Spinal cord (tissue), 10 donors: ENCODE results near the gene NANOS1. TPM values are rescaled to one million over a fixed set of nuclear protein-coding genes. Genes with fewer than 3 reads are reported as not detected.

Source experiments
- DNase-seq, 6 donors: peaks; one replicate each; pipeline versions ENCODE4 v3.0.0 to v3.0.0-alpha.2; 2013 to 2015; ENCODE audit warnings: low spot score in 6 of 6, low read depth in 4 of 6
- H3K27ac ChIP-seq: one replicate; pipeline ENCODE4 v1.5.1; 2013; ENCODE audit warnings: low read depth, low read length, control low read depth
- H3K27me3 ChIP-seq: one replicate; pipeline ENCODE4 v1.6.1; 2013; ENCODE audit warnings: low read length; ENCODE audit not compliant: control insufficient read depth, insufficient read depth
- H3K36me3 ChIP-seq: one replicate; pipeline ENCODE4 v1.6.1; 2013; ENCODE audit warnings: low read length; ENCODE audit not compliant: control insufficient read depth, insufficient read depth
- H3K4me1 ChIP-seq: one replicate; pipeline ENCODE4 v1.6.1; 2013; ENCODE audit warnings: low read length; ENCODE audit not compliant: control insufficient read depth, insufficient read depth
- H3K4me3 ChIP-seq: one replicate; pipeline ENCODE4 v1.5.1; 2013; ENCODE audit warnings: low read depth, low read length, control low read depth
- H3K9me3 ChIP-seq: one replicate; pipeline ENCODE4 v1.6.1; 2013; ENCODE audit warnings: low read length; ENCODE audit not compliant: control insufficient read depth, insufficient read depth
- WGBS: methylation state at CpG from one replicate; pipeline ENCODE4 v1.1.5; 2013; ENCODE audit warnings: missing lambda C conversion rate; ENCODE audit not compliant: insufficient coverage; 5-methylcytosine and 5-hydroxymethylcytosine counted together
- long read RNA-seq, 4 donors: transcript quantifications; one replicate each; lab custom pipeline, GENCODE V29; 2026
- polyA plus RNA-seq, 2 donors: library from polyadenylated mRNA; unstranded; fragments of 120-200 nt; gene quantifications; one replicate each; pipeline ENCODE4 v1.2.1, GENCODE V29; 2013; ENCODE audit not compliant: insufficient read length in 2 of 2
- total RNA-seq, 2 donors: library from RNA; depleted of rRNA in 1 of 2; stranded (reverse); fragments of 120-200 nt in 1 of 2; fragments of >200 nt in 1 of 2; gene quantifications; one replicate each; pipeline versions ENCODE4 v1.2.3 to v1.2.4, GENCODE V29; 2013 to 2014
- donor health status: healthy.

NANOS1 gene, protein sequence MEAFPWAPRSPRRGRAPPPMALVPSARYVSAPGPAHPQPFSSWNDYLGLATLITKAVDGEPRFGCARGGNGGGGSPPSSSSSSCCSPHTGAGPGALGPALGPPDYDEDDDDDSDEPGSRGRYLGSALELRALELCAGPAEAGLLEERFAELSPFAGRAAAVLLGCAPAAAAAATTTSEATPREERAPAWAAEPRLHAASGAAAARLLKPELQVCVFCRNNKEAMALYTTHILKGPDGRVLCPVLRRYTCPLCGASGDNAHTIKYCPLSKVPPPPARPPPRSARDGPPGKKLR
- total RNA-seq (1 to 10 TPM; 6.3 to 9.3 TPM), polyA plus RNA-seq (10 to 100 TPM; 20.5 to 24.3 TPM)
- long read RNA-seq, donor 1, full-length matches to known transcripts, result 58 of 220 reads
- long read RNA-seq, donor 1, partial matches to known transcripts, result 74 of 220 reads
- long read RNA-seq, donor 1, other reads (novel, unspliced or antisense), result 88 of 220 reads
- long read RNA-seq, donor 2, full-length matches to known transcripts, result 18 of 18 reads
- long read RNA-seq, donor 2, partial matches to known transcripts, result 0 of 18 reads
- long read RNA-seq, donor 2, other reads (novel, unspliced or antisense), result 0 of 18 reads
- long read RNA-seq, donor 3, full-length matches to known transcripts, result 21 of 21 reads
- long read RNA-seq, donor 3, partial matches to known transcripts, result 0 of 21 reads
- long read RNA-seq, donor 3, other reads (novel, unspliced or antisense), result 0 of 21 reads
- long read RNA-seq, donor 4, full-length matches to known transcripts, result 51 of 434 reads
- long read RNA-seq, donor 4, partial matches to known transcripts, result 270 of 434 reads
- long read RNA-seq, donor 4, other reads (novel, unspliced or antisense), result 113 of 434 reads

DNA sequence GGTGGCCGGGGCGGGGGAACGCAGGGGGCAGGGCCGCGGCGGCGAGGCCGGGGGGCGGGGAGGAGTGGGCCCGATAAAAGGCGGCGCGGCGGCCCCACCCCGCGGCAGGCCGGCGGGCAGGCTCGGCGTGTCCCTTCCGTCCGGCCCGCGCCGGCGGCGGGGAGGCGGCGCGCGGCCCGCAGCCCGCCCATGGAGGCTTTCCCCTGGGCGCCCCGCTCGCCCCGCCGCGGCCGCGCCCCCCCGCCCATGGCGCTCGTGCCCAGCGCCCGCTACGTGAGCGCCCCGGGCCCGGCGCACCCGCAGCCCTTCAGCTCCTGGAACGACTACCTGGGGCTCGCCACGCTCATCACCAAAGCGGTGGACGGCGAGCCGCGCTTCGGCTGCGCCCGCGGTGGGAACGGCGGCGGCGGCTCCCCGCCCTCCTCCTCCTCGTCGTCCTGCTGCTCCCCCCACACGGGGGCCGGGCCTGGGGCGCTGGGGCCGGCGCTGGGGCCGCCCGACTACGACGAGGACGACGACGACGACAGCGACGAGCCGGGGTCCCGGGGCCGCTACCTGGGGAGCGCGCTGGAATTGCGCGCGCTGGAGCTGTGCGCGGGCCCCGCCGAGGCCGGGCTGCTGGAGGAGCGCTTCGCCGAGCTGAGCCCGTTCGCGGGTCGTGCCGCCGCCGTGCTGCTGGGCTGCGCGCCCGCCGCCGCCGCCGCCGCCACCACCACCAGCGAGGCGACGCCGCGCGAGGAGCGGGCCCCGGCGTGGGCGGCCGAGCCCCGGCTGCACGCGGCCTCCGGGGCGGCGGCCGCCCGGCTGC is at the start of gene NANOS1:
TSS of gene NANOS1 (plus strand) at position 102 of the 808 bp plus-strand sequence. CDS start at position 190, 88 bp downstream.
- peak within 1 kb of the TSS; percentile 41 for H3K4me3 ChIP-seq
- DNase-seq, result peak in 2 of 6 donors; percentile 67 to 72
- no peaks in the 10 kb centered on the region for H3K9me3 ChIP-seq
- peak within 1 kb of the TSS; percentile 71 for H3K27ac ChIP-seq
- H3K4me1 ChIP-seq, result peaks cover 31% of the 10 kb centered on the region
- no peaks in the 10 kb centered on the region for H3K27me3 ChIP-seq
- under 1% methylated on average over 136 of the region's 136 CpGs for WGBS
- peaks cover 3% of the 10 kb centered on the region for H3K36me3 ChIP-seq

DNA sequence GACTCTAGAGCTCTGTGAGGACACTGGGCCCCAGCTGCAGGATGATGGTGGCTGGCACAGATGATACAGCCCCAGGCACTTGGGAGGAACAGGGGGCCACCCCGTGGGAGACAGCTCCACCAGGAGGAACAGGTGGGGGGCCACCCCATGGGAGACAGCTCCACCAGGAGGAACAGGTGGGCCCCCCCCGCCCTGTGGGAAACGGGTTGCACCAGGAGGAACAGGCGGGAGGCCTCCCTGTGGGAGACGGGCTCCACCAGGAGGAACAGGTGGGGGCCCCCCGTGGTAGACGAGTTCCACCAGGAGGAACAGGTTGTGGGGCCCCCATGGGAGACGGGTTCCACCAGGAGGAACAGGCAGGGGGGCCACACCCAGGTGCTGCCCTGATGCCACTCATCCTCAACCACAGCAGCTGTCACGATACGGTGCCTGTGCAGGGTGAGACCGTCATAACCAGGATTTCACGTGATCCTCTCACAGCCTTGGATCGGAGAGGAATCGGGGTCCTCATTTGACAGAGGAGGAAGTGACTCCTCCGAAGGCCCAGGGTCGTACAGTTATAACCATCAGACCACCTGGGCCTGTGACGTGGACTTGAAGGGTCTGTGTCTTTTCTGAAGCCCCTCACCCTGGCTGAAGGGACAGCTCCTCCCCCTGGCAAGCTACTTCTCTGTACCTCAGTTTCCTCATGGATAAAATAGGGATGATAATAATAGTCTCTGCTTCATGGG is 49.2 kb upstream of the NANOS1 start:
- Histone ChIP-seq H3K4me3 (no peak overlapping the region), H3K36me3 (peaks cover 3% of the 10 kb centered on the region), H3K4me1 (peaks cover 5% of the 10 kb centered on the region), H3K9me3 (no peaks in the 10 kb centered on the region), H3K27ac (no peak overlapping the region), H3K27me3 (no peaks in the 10 kb centered on the region)
- DNase-seq, result no peak
- WGBS, result 82% methylated on average over 17 of the region's 17 CpGs

DNA sequence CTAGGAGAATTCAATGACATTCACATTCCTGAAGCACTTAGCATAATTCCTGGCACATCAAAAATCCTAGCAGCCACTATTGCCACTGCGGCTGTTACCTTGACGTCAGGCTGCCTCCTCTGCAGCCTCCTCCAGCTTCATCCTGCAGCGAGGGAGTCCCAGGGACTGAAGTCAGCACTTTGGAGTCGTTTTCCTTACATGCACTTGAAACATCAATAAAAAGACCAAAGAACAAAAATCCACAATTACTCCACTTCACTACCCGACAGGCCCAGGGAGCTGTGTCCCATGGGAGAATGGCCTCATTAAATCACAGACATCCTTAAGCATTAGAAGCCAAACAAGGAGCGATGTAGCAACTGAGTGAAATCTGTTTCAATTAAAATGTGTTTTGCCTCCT is 48.6 kb upstream of the NANOS1 start:
- H3K36me3 ChIP-seq, result peaks cover 3% of the 10 kb centered on the region
- H3K27me3 ChIP-seq, result no peaks in the 10 kb centered on the region
- peak in 2 of 6 donors; percentile 19 to 85 for DNase-seq
- no peak overlapping the region for H3K27ac ChIP-seq
- H3K4me1 ChIP-seq, result peaks cover 5% of the 10 kb centered on the region
- no peaks in the 10 kb centered on the region for H3K9me3 ChIP-seq
- no peak overlapping the region for H3K4me3 ChIP-seq
- WGBS, result 53% methylated on average over 4 of the region's 6 CpGs

DNA sequence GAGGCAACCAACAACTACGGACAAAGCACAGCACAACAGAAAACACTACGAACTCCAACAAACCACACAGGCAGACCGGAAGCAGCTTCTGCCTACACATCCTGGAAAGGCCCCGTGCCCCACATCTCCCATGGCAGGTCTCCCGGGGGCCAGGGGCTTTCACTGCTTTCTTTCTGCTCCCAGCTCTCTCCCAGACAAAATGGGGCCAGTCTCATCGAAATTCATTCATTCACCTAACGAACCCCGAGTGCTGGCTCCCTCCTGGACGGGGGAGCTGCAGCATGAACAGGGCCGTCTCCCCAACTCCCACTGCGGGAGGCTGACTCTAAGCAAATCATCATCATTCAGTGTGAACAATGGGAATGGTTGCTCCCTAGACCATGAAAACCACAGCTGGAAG is 47.6 kb upstream of the NANOS1 start:
- no peak for DNase-seq
- Histone ChIP-seq H3K4me3 (no peak overlapping the region), H3K36me3 (peaks cover 3% of the 10 kb centered on the region), H3K27me3 (no peaks in the 10 kb centered on the region), H3K9me3 (no peaks in the 10 kb centered on the region), H3K4me1 (peaks cover 5% of the 10 kb centered on the region), H3K27ac (no peak overlapping the region)
- WGBS, result 82% methylated on average over 11 of the region's 11 CpGs

DNA sequence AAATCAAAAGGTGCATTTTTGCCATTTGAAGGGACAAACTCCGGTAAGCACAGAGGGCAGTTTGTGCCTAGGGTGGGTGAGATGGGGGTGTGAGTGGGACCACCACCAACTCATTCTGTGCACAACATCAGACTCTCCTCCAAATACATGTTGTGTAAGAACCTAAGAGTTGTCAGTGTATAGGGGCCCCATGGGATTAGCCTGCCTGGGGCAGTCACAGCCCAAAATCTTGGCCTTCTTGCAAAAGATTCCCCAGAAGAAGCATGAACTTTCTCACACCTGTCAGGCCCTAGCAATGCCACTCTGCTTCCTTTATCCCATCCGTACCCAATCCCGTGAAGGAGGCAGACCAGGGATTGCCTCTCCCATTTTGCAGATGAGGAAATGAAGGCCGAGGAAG is 47.1 kb upstream of the NANOS1 start:
- H3K36me3 ChIP-seq, result peaks cover 3% of the 10 kb centered on the region
- no peak overlapping the region for H3K27ac ChIP-seq
- H3K4me1 ChIP-seq, result peaks cover 5% of the 10 kb centered on the region
- DNase-seq, result no peak
- H3K9me3 ChIP-seq, result no peaks in the 10 kb centered on the region
- whole genome bisulfite sequencing, result 100% methylated on average over 3 of the region's 4 CpGs
- no peak overlapping the region for H3K4me3 ChIP-seq
- H3K27me3 ChIP-seq, result no peaks in the 10 kb centered on the region

DNA sequence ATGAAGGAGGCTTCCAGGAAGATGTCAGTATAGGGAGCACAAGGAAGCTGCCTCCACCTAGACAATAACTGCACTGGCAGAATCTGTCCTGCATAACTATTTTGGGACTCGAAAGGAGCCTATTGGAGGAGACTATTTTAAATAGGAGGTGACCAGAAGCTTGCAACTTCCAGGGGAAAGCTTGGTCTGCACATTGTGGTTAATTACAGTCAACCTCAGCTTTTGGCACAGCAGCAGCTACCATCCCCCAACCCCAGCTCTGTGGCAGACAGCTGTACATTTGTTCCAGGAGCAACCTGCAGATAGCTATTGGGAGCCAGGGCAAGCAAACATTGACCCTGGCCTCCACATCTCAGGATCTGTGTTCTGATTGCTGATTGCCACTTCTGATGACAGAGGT is 46.3 kb upstream of the NANOS1 start:
- Histone ChIP-seq H3K4me1 (peaks cover 5% of the 10 kb centered on the region), H3K27me3 (no peaks in the 10 kb centered on the region), H3K27ac (no peak overlapping the region), H3K9me3 (no peaks in the 10 kb centered on the region), H3K4me3 (no peak overlapping the region), H3K36me3 (peaks cover 3% of the 10 kb centered on the region)
- peak in 1 of 6 donors; percentile 54 for DNase-seq
- WGBS, result no CpG with 5 or more reads among the region's 1 CpG

DNA sequence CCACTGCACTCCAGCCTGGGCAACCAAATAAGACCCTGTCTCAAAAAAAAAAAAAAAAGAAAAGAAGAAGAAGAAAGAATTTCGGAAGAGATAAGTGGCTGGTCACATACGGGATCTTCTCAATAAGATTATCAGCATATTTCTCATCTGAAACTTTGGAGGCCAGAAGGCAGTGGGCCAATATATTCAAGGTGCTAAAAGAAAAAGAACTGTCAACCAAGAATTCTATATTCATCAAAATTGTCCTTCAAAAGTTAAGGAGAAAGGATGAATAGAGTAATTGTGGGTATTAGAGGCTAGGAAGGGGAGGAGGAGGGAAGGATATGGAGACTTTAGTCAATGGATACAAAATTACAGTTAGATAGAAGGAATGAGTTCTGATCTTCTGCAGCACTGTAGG is 43.9 kb upstream of the NANOS1 start:
- WGBS, result no CpG with 5 or more reads among the region's 2 CpGs
- Histone ChIP-seq H3K27ac (no peak overlapping the region), H3K4me1 (no peaks in the 10 kb centered on the region), H3K27me3 (no peaks in the 10 kb centered on the region), H3K9me3 (no peaks in the 10 kb centered on the region), H3K4me3 (no peak overlapping the region), H3K36me3 (no peaks in the 10 kb centered on the region)
- no peak for DNase-seq

DNA sequence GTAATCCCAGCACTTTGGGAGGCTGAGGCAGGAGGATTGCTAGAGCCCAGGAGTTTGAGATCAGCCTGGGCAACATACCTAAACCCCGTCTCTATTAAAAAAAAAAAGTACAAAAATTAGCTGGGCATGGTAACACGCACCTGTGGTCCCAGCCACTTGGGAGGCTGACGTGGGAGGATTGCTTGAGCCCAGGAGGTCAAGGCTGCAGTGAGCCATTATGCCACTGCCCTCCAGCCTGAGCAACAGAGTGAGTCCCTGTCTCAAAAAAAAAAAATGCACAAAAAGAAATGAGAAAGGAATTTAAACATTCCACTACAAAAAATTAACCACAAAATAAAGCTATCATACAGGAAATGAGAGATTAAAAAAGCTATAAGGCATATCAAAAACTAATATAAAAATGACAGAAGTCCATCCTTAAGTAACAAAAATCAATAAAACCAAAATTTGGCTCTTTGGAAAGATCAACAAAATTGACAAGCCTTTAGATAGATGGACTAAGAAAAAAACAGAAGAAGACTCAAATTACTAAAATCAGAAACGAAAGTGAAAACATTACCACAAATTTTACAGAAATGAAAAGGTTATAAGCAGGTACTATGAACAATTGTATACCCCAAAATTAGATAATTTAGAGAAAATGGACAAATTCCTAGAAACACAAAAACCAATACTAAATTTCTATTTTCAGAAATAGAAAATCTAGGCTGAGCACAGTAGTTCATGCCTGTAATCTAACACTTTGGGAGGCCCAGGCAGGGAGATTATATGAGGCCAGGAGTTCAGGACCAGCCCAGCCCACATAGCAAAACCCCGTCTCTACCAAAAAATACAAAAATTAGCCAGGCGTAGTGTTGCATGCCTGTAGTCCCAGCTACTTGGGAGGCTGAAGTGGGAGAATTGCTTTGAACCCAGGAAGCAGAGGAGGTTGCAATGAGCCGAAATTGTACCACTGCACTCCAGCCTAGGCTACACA is 42.4 kb upstream of the NANOS1 start:
- Histone ChIP-seq H3K4me3 (no peak overlapping the region), H3K27me3 (no peaks in the 10 kb centered on the region), H3K4me1 (no peaks in the 10 kb centered on the region), H3K27ac (no peak overlapping the region), H3K36me3 (no peaks in the 10 kb centered on the region), H3K9me3 (no peaks in the 10 kb centered on the region)
- DNase-seq, result no peak
- 65% methylated on average over 4 of the region's 7 CpGs for WGBS
